Natural killer cell (primary cell): ENCODE measurements around the gene RBP4. TPM values are rescaled to one million over a fixed set of nuclear protein-coding genes. Genes with fewer than 3 reads are reported as not detected.

ENCODE experiments used
- ATAC-seq, 3 donors: fragments of 150-1000 bp in 2 of 3; fragments of 200-7000 bp in 1 of 3; cut with Tn5 transposase; 1 replicate in 1 of 3; 2 replicates in 2 of 3; pipeline ENCODE4 v1.10.0; 2021; ENCODE audit warnings: mild to moderate bottlenecking in 2 of 3, moderate library complexity in 2 of 3
- DNase-seq, 2 donors: peaks; one replicate each; pipeline versions ENCODE4 v3.0.0 to v3.0.0-alpha.2; 2013 to 2021; ENCODE audit warnings: mixed read lengths in 1 of 2
- H3K27ac ChIP-seq: one replicate; pipeline ENCODE4 v1.5.1; 2013; ENCODE audit warnings: mild to moderate bottlenecking, low read length
- H3K27me3 ChIP-seq: one replicate; pipeline ENCODE4 v1.6.1; 2013; ENCODE audit warnings: low read length; ENCODE audit not compliant: control insufficient read depth, insufficient read depth
- H3K36me3 ChIP-seq: one replicate; pipeline ENCODE4 v1.6.1; 2013; ENCODE audit warnings: low read length; ENCODE audit not compliant: control insufficient read depth, insufficient read depth
- H3K4me1 ChIP-seq: one replicate; pipeline ENCODE4 v1.6.1; 2013; ENCODE audit warnings: low read length; ENCODE audit not compliant: control insufficient read depth, insufficient read depth
- H3K4me3 ChIP-seq: one replicate; pipeline ENCODE4 v1.5.1; 2013; ENCODE audit warnings: low read length
- H3K9me3 ChIP-seq: one replicate; pipeline ENCODE4 v1.6.1; 2013; ENCODE audit warnings: low read length; ENCODE audit not compliant: control insufficient read depth, insufficient read depth
- H3K27ac Mint-ChIP-seq, 2 donors: one replicate each; pipeline ENCODE4 v1.8.0; 2022; ENCODE audit warnings: mild to moderate bottlenecking in 2 of 2, mixed read lengths in 2 of 2, moderate library complexity in 1 of 2
- H3K27me3 Mint-ChIP-seq, 2 donors: one replicate each; pipeline ENCODE4 v1.8.0; 2022; ENCODE audit warnings: low read depth in 2 of 2, mixed read lengths in 2 of 2
- H3K36me3 Mint-ChIP-seq: one replicate; pipeline ENCODE4 v1.8.0; 2022; ENCODE audit warnings: mixed read lengths
- H3K4me1 Mint-ChIP-seq, 2 donors: one replicate each; pipeline ENCODE4 v1.8.0; 2022; ENCODE audit warnings: mixed read lengths in 2 of 2
- H3K4me3 Mint-ChIP-seq: one replicate; pipeline ENCODE4 v1.8.0; 2022; ENCODE audit warnings: mild to moderate bottlenecking, moderate library complexity, mixed read lengths
- H3K9me3 Mint-ChIP-seq, 2 donors: one replicate each; pipeline ENCODE4 v1.8.0; 2022; ENCODE audit warnings: mixed read lengths in 2 of 2
- WGBS: methylation state at CpG from one replicate; pipeline ENCODE4 v1.1.7; 2013; ENCODE audit warnings: missing lambda C conversion rate; ENCODE audit not compliant: insufficient coverage; 5-methylcytosine and 5-hydroxymethylcytosine counted together
- intact Hi-C: fragments of 100-400 bp; cut with micrococcal nuclease; formaldehyde crosslinking; loops from one replicate; pipeline ENCODE4 v1.14.2; 2022
- total RNA-seq, 4 donors: library from RNA; stranded (reverse); fragments of 120-200 nt in 1 of 4; gene quantifications; one replicate each; pipeline versions ENCODE4 v1.2.3 to v1.2.4, GENCODE V29; 2013 to 2022
- TF ChIP-seq, protein P1 (sequence below): fragments of 200-600 bp; IDR thresholded peaks from one replicate; pipeline ENCODE4 v1.8.0; 2022; ENCODE audit warnings: antibody characterized with exemption

RBP4 gene
- total RNA-seq, 3 donors from 2014 or later (not counting 1 experiment from before 2014, with no cell fraction given) = not detected

GRCh38 chr10:93568105-93568390, 33.0 kb downstream of the RBP4 start:
- Histone ChIP-seq H3K9me3 (no peaks in the 10 kb centered on the region), H3K27ac (no peak overlapping the region), H3K36me3 (no peaks in the 10 kb centered on the region), H3K4me1 (peaks cover 7% of the 10 kb centered on the region), H3K27me3 (peaks cover 11% of the 10 kb centered on the region), H3K4me3 (no peak overlapping the region)
- no peaks in the 10 kb centered on the region for H3K9me3 Mint-ChIP-seq
- TF ChIP-seq, protein P1, sequence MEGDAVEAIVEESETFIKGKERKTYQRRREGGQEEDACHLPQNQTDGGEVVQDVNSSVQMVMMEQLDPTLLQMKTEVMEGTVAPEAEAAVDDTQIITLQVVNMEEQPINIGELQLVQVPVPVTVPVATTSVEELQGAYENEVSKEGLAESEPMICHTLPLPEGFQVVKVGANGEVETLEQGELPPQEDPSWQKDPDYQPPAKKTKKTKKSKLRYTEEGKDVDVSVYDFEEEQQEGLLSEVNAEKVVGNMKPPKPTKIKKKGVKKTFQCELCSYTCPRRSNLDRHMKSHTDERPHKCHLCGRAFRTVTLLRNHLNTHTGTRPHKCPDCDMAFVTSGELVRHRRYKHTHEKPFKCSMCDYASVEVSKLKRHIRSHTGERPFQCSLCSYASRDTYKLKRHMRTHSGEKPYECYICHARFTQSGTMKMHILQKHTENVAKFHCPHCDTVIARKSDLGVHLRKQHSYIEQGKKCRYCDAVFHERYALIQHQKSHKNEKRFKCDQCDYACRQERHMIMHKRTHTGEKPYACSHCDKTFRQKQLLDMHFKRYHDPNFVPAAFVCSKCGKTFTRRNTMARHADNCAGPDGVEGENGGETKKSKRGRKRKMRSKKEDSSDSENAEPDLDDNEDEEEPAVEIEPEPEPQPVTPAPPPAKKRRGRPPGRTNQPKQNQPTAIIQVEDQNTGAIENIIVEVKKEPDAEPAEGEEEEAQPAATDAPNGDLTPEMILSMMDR = no peak
- no peak for ATAC-seq
- DNase-seq = no peak
- no peaks in the 10 kb centered on the region for H3K36me3 Mint-ChIP-seq
- H3K4me1 Mint-ChIP-seq = no peaks in the 10 kb centered on the region
- intact Hi-C loops = no loop called here
- no peak overlapping the region for H3K4me3 Mint-ChIP-seq
- WGBS = 23% methylated on average over 21 of the region's 21 CpGs
- H3K27ac Mint-ChIP-seq = no peak overlapping the region
- peaks cover 44 to 45% of the 10 kb centered on the region in 2 donors for H3K27me3 Mint-ChIP-seq

DNA sequence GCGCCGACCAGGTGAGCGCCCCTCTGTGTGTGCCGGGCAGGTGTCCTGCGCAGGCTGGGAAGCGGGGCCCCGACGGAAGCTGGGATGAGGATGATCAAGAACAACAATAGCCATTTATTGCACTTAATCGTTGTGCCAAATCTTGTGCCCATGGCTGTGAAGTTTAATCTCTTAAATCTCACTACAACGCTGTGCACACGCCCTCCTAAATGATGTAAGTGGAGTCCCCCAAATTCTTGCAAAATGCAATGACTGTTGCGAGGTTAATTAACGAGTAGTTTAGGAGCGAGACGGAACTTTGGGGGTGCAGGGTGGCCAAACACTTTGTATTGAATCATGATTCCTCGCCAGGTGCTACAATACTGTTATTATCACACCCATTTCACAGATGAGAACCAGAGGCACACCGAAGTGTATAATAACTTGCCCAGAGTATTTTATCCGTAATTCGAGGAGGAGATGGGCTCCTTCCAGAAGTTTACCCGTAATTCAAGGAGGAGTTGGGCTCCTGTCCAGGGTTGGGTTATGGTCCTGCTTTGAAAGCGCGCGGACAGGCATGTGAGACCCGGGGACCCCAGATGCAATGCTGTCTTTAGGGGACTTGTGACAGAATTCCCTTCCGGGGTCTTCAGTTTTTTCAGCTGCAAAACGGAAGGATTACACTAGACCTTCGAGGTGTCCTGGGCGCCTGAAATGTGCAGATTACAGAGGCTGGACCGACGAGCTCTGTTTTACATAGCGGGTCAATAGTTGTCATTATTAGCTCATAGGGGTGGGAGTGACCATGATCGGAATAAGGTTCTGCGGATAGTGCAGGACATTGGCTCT, 33.5 kb downstream of the RBP4 start:
- H3K27ac ChIP-seq = no peak overlapping the region
- H3K4me1 Mint-ChIP-seq = no peaks in the 10 kb centered on the region
- peaks cover 9% of the 10 kb centered on the region for H3K27me3 ChIP-seq
- H3K4me3 ChIP-seq = no peak overlapping the region
- intact Hi-C loops = no loop called here
- H3K4me3 Mint-ChIP-seq = no peak overlapping the region
- no peak overlapping the region for H3K27ac Mint-ChIP-seq
- TF ChIP-seq, protein P1 = no peak
- H3K36me3 ChIP-seq = no peaks in the 10 kb centered on the region
- H3K9me3 Mint-ChIP-seq = no peaks in the 10 kb centered on the region
- ATAC-seq (no peak), DNase-seq (no peak)
- peaks cover 38 to 40% of the 10 kb centered on the region in 2 donors for H3K27me3 Mint-ChIP-seq
- H3K4me1 ChIP-seq = peaks cover 1% of the 10 kb centered on the region
- no peaks in the 10 kb centered on the region for H3K36me3 Mint-ChIP-seq
- 20% methylated on average over 32 of the region's 33 CpGs for WGBS
- no peaks in the 10 kb centered on the region for H3K9me3 ChIP-seq

DNA sequence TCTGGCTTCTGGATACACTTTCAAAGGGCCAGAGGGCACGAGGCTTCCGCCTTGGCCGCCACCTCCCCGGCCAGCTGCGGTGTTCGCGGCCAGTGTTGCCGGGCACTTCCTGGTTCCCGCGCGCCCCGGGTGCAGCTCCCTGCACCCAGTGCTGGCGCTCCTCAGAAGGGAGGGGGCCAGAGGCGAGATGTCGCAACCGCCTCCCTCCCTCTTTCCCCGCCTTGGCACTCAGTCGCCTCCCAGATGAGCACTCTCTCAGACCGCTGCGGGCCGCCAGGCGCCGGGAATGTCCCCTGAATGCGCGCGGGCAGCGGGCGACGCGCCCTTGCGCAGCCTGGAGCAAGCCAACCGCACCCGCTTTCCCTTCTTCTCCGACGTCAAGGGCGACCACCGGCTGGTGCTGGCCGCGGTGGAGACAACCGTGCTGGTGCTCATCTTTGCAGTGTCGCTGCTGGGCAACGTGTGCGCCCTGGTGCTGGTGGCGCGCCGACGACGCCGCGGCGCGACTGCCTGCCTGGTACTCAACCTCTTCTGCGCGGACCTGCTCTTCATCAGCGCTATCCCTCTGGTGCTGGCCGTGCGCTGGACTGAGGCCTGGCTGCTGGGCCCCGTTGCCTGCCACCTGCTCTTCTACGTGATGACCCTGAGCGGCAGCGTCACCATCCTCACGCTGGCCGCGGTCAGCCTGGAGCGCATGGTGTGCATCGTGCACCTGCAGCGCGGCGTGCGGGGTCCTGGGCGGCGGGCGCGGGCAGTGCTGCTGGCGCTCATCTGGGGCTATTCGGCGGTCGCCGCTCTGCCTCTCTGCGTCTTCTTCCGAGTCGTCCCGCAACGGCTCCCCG, 34.4 kb downstream of the RBP4 start, which contains the start of gene FFAR4:
TSS of gene FFAR4 (plus strand) at position 231 of the 842 bp plus-strand sequence. CDS start at position 287, 56 bp downstream.
- Mint-ChIP-seq H3K27ac (no peak within 1 kb of the TSS), H3K4me1 (no peaks in the 10 kb centered on the region), H3K9me3 (no peaks in the 10 kb centered on the region), H3K4me3 (no peak within 1 kb of the TSS), H3K27me3 (peaks cover 33 to 38% of the 10 kb centered on the region in 2 donors), H3K36me3 (no peaks in the 10 kb centered on the region)
- no peaks in the 10 kb centered on the region for H3K4me1 ChIP-seq
- H3K36me3 ChIP-seq = no peaks in the 10 kb centered on the region
- no peaks in the 10 kb centered on the region for H3K9me3 ChIP-seq
- WGBS = 3% methylated on average over 85 of the region's 85 CpGs
- peaks cover 7% of the 10 kb centered on the region for H3K27me3 ChIP-seq
- DNase-seq (no peak), ATAC-seq (no peak)
- intact Hi-C loops = no loop called here
- H3K4me3 ChIP-seq = no peak within 1 kb of the TSS
- no peak within 1 kb of the TSS for H3K27ac ChIP-seq
- TF ChIP-seq, protein P1 = no peak
